Upper lobe of left lung (tissue), 6 donors: ENCODE results near the gene MAP7D1. TPM values are rescaled to one million over a fixed set of nuclear protein-coding genes. Genes with fewer than 3 reads are reported as not detected.

Experiments
- ATAC-seq, 2 donors: fragments of 200-7000 bp; cut with Tn5 transposase; one replicate each; pipeline ENCODE4 v1.9.1; 2022; ENCODE audit warnings: mild to moderate bottlenecking in 2 of 2, moderate library complexity in 2 of 2; ENCODE audit not compliant: low FRiP score in 2 of 2
- DNase-seq, 2 donors: peaks; one replicate each; pipeline ENCODE4 v3.0.0-alpha.2; 2019 to 2020
- H3K27ac ChIP-seq, 4 donors: fragments of 200-600 bp; sonication (generic); one replicate each; pipeline ENCODE4 v1.5.1; 2016 to 2019
- H3K27me3 ChIP-seq, 4 donors: fragments of 200-600 bp; sonication (generic); one replicate each; pipeline ENCODE4 v1.5.1; 2017 to 2019
- H3K36me3 ChIP-seq, 4 donors: fragments of 200-600 bp; sonication (generic); one replicate each; pipeline ENCODE4 v1.5.1; 2016 to 2019
- H3K4me1 ChIP-seq, 4 donors: fragments of 200-600 bp; sonication (generic); one replicate each; pipeline ENCODE4 v1.5.1; 2018 to 2019
- H3K4me3 ChIP-seq, 4 donors: fragments of 200-600 bp; sonication (generic); one replicate each; pipeline ENCODE4 v1.5.1; 2017 to 2019; ENCODE audit warnings: mild to moderate bottlenecking in 2 of 4, moderate library complexity in 1 of 4
- H3K9me3 ChIP-seq, 4 donors: fragments of 200-600 bp; sonication (generic); one replicate each; pipeline ENCODE4 v1.5.1; 2018 to 2019
- CTCF ChIP-seq, 6 experiments: fragments of 450-650 bp in 4 of 6; fragments of 200-600 bp in 2 of 6; sonication (generic) in 2 of 6; IDR thresholded peaks; one replicate each; pipeline ENCODE4 v1.5.1; 2016 to 2019; ENCODE audit warnings: antibody characterized with exemption in 6 of 6
- EP300 ChIP-seq, 4 donors: sonication (generic); formaldehyde crosslinking; IDR thresholded peaks; one replicate each; pipeline ENCODE4 v1.5.1; 2017; ENCODE audit warnings: antibody characterized with exemption in 4 of 4, control low read depth in 2 of 4
- POLR2A ChIP-seq, 4 donors: fragments of 450-650 bp; IDR thresholded peaks; one replicate each; pipeline ENCODE4 v1.5.1; 2016 to 2017; ENCODE audit warnings: antibody characterized with exemption in 4 of 4, mild to moderate bottlenecking in 2 of 4
- POLR2AphosphoS5 ChIP-seq, 2 donors: sonication (generic); formaldehyde crosslinking; IDR thresholded peaks; one replicate each; pipeline ENCODE4 v1.5.1; 2017; ENCODE audit warnings: antibody characterized with exemption in 2 of 2
- WGBS, 2 donors: methylation state at CpG; one replicate each; pipeline ENCODE4 v1.1.5; 2017 to 2018; 5-methylcytosine and 5-hydroxymethylcytosine counted together
- total RNA-seq, 6 donors: library from RNA; depleted of rRNA in 4 of 6; stranded (reverse); fragments of >200 nt in 4 of 6; gene quantifications; one replicate each; pipeline versions ENCODE4 v1.1.0 to v1.2.1, GENCODE V29; 2016 to 2021
- donor health status: DM: no; HTN: no; CAD: no; lungs with moderate emphysema.
- donor health status: DM: no; HTN: yes; CAD: no; lungs with severe emphysema.

The MAP7D1 gene
- total RNA-seq, 6 donors from 2014 or later = 129 to 290 (median 153) TPM

GRCh38 chr1:36151845-36152203 is 4.1 kb upstream of the MAP7D1 start:
- Histone ChIP-seq H3K4me1 (peaks cover 46 to 63% (median 52%) of the 10 kb centered on the region in 4 donors), H3K36me3 (peaks cover 0 to 4% (median 1%) of the 10 kb centered on the region in 4 donors), H3K9me3 (no peaks in the 10 kb centered on the region), H3K4me3 (no peak overlapping the region), H3K27ac (peak overlapping the region; percentile 94 to 99 (median 98)), H3K27me3 (no peaks in the 10 kb centered on the region)
- WGBS, 2 donors = 52 to 57% methylated on average over 3 of the region's 3 CpGs
- TF ChIP-seq EP300 (IDR thresholded peaks at IDR 0.05) = no peak
- no peak for TF ChIP-seq POLR2AphosphoS5 (IDR thresholded peaks at IDR 0.05)
- TF ChIP-seq CTCF (IDR thresholded peaks at IDR 0.05) = no peak
- no peak for TF ChIP-seq POLR2A (IDR thresholded peaks at IDR 0.05)
- no peak for ATAC-seq
- DNase-seq = peak in 1 of 2 donors; percentile 51

- H3K27ac ChIP-seq = no peak overlapping the region
- DNase-seq (no peak), ATAC-seq (no peak)
- 92 to 97% methylated on average over 4 to 6 of the region's 6 CpGs for WGBS, 2 donors
- H3K4me3 ChIP-seq = no peak overlapping the region
- TF ChIP-seq EP300 (IDR thresholded peaks at IDR 0.05) (no peak), POLR2A (IDR thresholded peaks at IDR 0.05) (no peak), POLR2AphosphoS5 (IDR thresholded peaks at IDR 0.05) (no peak)
- H3K9me3 ChIP-seq = no peaks in the 10 kb centered on the region
- H3K27me3 ChIP-seq = no peaks in the 10 kb centered on the region
- peaks cover 44 to 63% (median 55%) of the 10 kb centered on the region in 4 donors for H3K4me1 ChIP-seq
- no peaks in the 10 kb centered on the region for H3K36me3 ChIP-seq
Measured at GRCh38 chr1:36153476-36153875, 2.5 kb upstream of the MAP7D1 start.

- no peak for ATAC-seq
- TF ChIP-seq POLR2A (IDR thresholded peaks at IDR 0.05) (no peak), CTCF (IDR thresholded peaks at IDR 0.05) (no peak), EP300 (IDR thresholded peaks at IDR 0.05) (no peak), POLR2AphosphoS5 (IDR thresholded peaks at IDR 0.05) (no peak)
- H3K4me1 ChIP-seq = peaks cover 50 to 66% (median 60%) of the 10 kb centered on the region in 4 donors
- H3K27ac ChIP-seq = peak overlapping the region in 2 of 4 donors; percentile 100
- H3K27me3 ChIP-seq = no peaks in the 10 kb centered on the region
- 92 to 95% methylated on average over 6 of the region's 6 CpGs for WGBS, 2 donors
- no peak overlapping the region for H3K4me3 ChIP-seq
- no peaks in the 10 kb centered on the region for H3K9me3 ChIP-seq
- no peaks in the 10 kb centered on the region for H3K36me3 ChIP-seq
- DNase-seq = no peak
Measured at GRCh38 chr1:36154335-36154734, 1.6 kb upstream of the MAP7D1 start.

GRCh38 chr1:36154765-36155407 is 1.1 kb upstream of the MAP7D1 start:
- Histone ChIP-seq H3K4me1 (peaks cover 53 to 69% (median 63%) of the 10 kb centered on the region in 4 donors), H3K27me3 (no peaks in the 10 kb centered on the region), H3K4me3 (peak overlapping the region in 3 of 4 donors; percentile 80 to 100 (median 98)), H3K9me3 (no peaks in the 10 kb centered on the region), H3K27ac (peak overlapping the region; percentile 99 to 100 (median 100)), H3K36me3 (no peaks in the 10 kb centered on the region)
- DNase-seq (peak in 1 of 2 donors; percentile 64), ATAC-seq (no peak)
- WGBS, 2 donors = 46 to 89% methylated on average over 3 to 6 of the region's 6 CpGs
- TF ChIP-seq CTCF (IDR thresholded peaks at IDR 0.05) = no peak
- TF ChIP-seq EP300 (IDR thresholded peaks at IDR 0.05) = no peak
- no peak for TF ChIP-seq POLR2A (IDR thresholded peaks at IDR 0.05)
- no peak for TF ChIP-seq POLR2AphosphoS5 (IDR thresholded peaks at IDR 0.05)

- ATAC-seq (peak; percentile 8 to 62), DNase-seq (peak; percentile 76 to 90)
- TF ChIP-seq POLR2A (IDR thresholded peaks at IDR 0.05) = no peak
- TF ChIP-seq CTCF (IDR thresholded peaks at IDR 0.05) = no peak
- no peak for TF ChIP-seq EP300 (IDR thresholded peaks at IDR 0.05)
- TF ChIP-seq POLR2AphosphoS5 (IDR thresholded peaks at IDR 0.05) = peak; percentile 50 to 84
Measured at GRCh38 chr1:36156329-36157114, 562 bp downstream of the MAP7D1 start.

More at GRCh38 chr1:36156329-36157114, 562 bp downstream of the MAP7D1 start:
- 1 to 2% methylated on average over 31 to 43 of the region's 69 CpGs for WGBS, 2 donors
- H3K27ac ChIP-seq = peak overlapping the region; percentile 99 to 100 (median 100)
- no peaks in the 10 kb centered on the region for H3K27me3 ChIP-seq
- no peaks in the 10 kb centered on the region for H3K36me3 ChIP-seq
- peak overlapping the region; percentile 80 to 100 (median 98) for H3K4me3 ChIP-seq
- H3K4me1 ChIP-seq = peaks cover 50 to 69% (median 64%) of the 10 kb centered on the region in 4 donors
- no peaks in the 10 kb centered on the region for H3K9me3 ChIP-seq
